ENCODE measurements around the gene PRSS3. TPM values are rescaled to one million over a fixed set of nuclear protein-coding genes. Genes with fewer than 3 reads are reported as not detected.

PRSS3 gene
- total RNA-seq, result 25.7 and 40.3 TPM in 2 replicates

GRCh38 chr9:33795281-33795680, at the start of gene PRSS3:
Gene PRSS3 (plus strand): TSS chr9:33795561. CDS start chr9:33795574, 13 bp downstream.

GRCh38 chr9:33816327-33817252, 21.2 kb downstream of the PRSS3 start, which contains the start of gene UBE2R2:
Gene UBE2R2 (plus strand): TSS chr9:33817160. CDS start chr9:33817758, 598 bp downstream.

Other genes with a start within 250 kb of the PRSS3 start
- 14.0 and 17.5 TPM in 2 replicates for gene UBE2R2, start 21.6 kb downstream of the PRSS3 start, total RNA-seq

Measured in hair follicular keratinocyte (primary cell).